HUDEP-2 (cell line): ENCODE results near the gene C15orf39.
"Not testable (repeated sequence)": the region's sequence is repeated elsewhere in the genome, so short reads cannot be mapped to it uniquely, and the experiment has no call there.

Experiments
- DNase-seq, 76 experiments: peaks; one replicate each; lab custom pipeline; 2025; ENCODE audit not compliant: unreplicated experiment in 76 of 76; lab: John Stamatoyannopoulos, UW

The C15orf39 gene

DNA sequence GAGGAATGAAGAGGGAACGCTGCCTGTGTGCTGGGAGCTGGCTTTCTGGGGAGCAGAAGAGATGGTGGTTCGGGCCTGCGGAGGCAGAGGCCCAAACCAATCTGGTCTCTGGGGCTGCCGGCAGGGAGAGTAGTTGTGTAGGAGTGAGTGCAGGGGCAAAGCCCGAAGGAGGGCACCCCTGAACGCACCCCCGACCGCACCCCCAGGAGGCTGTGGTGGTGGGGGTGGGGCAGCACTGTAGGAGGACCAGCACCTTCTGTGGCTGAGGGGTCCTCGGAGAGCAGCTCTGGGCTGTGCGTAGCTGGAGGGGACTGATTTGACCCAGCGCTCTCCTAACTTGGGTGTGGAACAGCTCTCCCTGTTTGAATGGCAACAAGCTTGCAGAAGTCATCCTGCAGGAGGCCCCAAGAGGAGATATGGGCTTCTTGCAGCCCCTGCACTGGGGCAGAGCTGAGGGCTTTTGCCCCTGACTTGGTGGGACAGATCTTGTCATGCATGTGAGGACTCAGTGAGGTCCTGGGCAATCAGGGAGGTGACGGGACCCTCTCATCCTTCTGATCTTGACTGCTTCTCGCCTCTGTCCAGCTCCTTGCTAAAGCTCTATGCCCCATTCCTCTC, 26.1 kb downstream of the C15orf39 start:
- no peak for DNase-seq

DNA sequence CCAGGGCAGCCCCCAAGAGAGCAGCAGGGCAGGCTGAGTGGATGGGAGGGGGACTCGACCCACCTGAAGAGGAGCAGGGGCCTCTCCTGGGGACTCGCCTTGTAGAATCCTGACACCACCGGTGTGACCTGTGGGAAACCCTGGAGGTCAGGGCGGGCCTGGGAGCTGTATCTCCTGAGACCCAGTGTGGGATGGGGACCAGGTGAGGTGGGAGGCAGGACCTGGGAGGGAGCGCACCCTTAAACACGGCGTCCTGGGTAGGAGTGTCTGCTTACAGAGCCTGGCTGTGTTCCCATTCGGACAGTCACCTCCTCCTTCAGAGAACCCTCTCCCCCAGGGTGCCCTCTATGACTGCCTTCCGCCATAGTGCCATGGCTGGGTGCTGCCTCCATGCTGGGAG, 27.1 kb downstream of the C15orf39 start:
- no peak for DNase-seq

DNA sequence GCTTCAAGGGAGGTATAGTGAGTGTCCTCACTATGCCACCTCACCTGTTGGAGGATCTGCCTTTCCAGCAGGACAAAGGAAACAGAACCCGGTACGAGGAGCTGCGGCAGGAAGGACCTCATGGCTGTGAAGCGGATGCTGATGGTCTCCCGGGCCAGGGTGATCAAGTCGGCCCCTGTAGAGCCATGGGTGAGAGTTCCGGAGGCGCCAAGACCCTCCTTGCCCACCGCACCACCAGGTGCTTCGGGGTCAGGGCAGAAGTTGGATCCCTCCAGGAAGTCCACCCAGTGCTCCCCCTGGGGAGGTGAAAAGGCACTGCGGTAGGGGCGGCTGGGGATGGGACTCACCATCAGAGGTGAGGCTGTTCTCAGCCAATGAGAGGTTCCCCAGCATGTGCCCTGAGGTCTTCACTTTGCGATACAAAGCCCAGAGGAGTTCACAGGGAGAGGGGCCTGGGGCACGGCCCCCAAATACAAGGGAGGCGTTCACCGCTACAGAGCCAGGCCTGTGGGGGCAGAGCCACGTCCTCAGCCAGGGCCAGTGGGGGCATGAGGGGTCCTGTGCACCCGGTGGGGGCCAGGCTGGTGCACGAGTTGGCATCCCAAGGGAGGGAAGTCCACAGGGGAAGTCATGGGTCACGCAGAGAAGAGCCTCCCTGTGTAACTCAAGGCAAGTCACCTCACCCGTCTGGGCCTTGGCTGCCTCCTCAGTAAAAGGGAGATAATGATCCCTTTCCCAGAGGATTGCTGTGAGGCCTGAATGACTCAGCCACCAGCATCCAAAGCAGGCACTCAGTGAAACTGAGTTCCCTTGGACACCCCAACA, 27.7 kb downstream of the C15orf39 start:
- DNase-seq = no peak

DNA sequence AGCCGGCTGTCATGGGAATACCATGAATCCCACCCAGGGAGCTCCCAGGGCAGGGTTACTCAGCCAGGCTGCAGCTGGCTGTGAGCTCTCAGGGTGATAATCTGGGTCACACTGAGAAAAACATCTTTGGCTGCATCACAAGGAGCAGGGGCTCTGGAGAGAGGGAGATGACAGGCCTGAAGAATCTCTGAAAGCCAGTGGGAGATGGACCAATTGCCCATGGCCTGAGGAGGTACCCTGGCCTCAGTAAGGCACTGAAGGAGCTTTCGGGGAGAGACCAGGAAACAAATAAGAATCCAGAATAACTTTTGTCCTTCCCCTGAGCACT, 28.3 kb downstream of the C15orf39 start:
- no peak for DNase-seq

DNA sequence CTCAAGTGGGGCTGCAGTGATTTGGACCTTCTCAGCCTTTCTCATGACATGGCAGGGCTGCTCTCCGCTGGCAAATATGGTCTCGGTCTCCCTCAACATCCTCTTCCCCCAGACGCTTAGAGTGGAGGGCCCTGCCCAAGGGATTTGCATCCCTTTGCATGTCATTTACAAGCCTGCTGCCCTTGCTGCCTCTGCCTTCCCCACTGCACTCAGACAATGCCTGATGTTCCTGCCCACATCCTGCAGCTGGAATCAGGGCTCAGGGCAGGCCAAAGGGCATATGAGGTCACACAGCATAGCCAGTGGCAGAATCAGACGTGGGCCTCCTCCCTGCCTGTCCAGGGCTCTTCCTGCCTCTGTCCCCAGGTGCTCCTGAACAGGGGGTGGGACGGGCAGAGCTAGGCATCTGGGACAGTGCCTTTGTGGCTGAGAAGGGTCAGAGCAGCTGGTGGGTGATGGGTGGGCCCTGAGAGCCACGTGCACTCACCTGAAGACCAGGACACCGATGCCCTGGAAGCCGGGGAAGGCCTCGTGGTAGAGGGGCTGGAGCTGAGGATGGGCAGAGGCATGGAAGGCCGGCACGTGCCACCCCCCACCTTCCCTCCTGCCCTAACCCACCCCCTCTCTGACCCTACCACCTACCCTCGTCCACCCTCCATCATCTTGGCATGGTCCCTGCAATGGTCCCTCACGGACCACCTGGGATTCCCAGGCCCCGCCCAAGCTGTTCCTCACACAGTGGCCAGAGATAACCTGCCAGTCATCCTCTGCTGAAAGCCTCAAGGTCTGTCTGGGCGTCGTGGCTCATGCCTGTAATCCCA, 29.1 kb downstream of the C15orf39 start:
- no peak for DNase-seq

DNA sequence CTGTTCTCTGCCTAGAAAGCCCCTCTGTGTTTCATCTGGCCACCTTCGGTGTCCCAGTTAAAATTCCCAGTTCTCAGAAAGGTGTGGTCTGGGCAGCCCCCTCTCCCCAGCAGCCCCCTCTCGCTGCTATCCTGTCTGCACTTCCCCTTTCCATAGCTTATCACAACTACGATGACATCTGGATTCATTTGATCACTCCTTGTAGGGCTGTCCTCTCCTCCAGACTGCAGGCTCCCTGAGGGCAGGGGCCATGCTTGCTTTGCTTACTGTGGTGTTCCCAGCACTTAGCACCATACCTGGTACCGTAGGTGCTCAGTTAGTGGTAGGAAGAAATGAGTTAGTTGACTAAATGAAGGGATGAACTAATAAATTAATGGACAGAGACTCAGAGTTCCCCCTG, 30.2 kb downstream of the C15orf39 start:
- DNase-seq = no peak

DNA sequence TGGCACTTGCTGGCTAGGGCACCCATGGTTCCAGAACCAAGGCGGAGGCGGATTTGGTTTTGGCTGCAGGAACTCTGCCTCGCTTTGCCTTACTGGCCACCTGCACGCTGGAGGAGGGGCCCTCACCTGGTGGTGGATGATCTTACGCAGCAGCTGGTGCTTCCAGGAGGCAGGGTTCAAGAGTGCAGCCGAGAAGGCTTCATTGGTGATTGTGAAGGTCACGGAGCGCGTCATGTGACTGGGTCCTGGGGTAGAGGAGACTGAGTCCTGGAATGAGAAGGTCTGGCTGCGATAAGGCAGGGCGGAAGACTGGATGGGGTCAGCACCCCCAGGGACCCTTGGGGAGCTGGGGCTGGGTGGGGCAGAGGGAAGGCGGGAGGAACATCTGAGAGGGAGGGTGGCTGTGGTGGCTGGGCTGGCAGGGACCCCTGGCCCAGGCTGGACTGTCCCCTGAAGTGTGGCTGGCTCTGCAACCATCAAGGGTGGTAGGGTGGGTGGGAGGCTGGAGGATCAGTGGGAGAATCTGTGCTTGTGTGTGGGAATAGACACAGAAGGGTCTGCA, 30.7 kb downstream of the C15orf39 start:
- DNase-seq = no peak

DNA sequence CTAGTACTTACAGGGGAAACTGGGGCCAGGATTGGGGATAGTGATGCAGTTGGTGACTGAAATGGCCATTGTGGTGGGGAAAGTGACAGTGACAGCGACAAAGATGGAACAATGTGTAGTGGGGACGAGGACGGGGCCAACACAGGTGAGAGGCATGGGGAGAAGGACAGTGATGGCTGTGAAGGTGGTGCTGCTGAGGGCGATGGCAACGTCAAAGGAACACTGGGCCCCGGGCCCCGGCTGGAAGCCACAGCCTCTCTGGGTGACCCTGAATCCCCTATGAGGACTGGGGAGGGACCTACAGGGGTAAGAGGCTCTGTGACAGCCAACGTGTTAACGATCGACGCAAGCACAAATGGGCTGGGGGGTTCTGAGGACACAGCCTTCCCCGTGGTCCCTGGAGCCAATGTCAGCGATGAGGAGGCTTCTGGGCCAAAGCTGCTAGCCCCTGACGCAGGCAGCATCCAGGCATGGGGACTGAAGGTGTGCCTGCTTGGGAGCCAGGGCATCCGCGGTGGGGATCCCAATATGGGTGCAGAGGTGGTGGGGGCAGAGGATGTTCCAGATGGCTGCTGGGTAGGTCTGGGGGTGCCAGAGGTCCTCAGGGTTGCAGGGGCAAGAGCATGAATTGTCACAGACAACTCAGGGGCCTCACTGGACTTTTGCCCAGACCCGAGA, 31.3 kb downstream of the C15orf39 start:
- no peak for DNase-seq

DNA sequence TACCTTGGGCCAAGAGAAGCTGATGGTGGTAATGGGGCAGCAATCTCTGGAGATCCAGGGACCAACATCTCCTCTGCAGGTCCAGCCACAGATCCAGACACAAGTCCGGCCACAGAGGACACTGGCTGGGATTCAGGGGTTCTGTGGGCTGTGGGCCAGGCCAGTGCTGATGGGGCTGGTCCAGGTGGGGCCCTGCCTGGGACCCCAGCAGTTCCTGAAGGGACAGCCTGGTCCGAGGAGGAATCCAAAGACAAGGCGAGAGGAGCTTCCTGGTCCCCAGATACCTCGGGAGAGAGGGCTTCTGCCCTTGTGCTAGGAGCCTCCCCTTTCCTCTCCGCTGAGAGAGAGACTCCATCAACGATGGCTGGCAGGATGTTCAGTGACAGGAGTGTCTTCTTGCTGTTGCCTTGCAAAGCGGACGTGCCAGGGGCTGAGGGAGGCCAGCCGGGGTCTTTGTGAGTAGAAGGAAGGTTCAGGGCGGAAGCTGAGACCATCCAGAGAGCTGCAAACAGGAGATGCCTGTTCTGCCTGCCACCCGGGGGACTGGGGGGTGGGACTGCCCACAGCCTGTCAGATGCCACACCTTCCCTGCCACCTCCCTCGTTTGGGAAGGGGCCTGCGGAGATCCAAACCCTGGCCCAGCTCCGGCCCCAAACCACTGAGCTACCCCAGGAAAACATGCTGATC, 32.0 kb downstream of the C15orf39 start:
- DNase-seq = no peak

DNA sequence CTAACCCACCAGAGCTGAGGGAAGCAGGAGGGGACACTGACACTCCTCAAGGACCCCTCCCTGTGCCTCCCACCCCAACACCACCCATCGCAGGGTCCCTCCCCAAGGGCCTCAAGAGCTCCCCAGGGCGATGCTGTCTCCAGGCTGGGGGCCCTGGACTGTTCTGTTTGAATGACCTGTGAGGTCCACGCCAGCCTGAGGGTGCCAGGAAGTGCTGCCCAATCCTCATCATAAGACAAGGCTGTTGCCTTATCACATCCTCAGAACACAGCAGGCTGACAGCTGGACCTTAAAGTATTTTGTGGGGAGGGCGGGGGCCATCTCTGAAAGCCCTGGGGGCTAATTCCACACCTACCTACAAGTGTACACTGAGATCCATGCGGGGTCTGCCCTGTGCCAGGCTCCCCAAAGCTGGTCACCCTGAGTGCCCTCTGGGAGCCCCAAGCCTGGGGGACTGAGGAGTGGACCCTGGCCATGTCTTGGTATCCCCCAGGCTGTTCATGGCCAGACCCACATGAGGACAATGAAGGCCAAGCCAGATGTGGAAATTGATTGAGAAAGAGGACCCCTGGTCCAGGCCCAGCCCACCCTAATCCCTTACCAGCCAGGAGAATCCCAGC, 32.6 kb downstream of the C15orf39 start:
- DNase-seq = no peak

DNA sequence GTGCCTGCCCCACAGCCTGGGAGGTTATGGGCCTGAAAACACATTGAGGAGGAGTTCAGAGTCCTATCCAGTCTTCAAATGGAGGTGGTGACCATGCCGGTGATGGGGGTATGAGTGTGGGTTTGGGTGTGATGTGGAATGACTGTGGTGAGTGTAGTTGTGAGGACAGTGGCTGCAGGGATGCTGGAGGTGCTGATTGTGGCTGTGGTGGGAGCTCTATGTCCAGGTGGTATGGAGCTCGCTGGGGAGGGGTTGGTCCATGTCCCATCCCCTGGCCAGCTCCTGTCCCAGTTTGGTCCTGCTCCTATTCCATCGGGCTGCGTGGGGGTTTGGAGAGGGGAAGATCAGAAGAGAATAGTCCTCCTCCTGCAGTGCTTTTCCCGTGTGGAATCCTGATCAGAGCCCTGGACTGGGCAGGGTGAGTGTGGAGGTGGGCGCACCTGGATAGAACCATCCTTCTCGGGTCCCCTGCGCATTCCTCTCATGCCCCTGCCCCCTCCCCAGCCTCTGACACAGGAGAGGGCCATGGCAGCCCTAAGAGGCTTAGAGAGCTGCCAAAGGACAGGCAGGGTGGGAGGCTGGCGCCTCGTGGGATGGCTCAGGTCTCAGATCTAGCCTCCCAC, 33.5 kb downstream of the C15orf39 start:
- no peak for DNase-seq

DNA sequence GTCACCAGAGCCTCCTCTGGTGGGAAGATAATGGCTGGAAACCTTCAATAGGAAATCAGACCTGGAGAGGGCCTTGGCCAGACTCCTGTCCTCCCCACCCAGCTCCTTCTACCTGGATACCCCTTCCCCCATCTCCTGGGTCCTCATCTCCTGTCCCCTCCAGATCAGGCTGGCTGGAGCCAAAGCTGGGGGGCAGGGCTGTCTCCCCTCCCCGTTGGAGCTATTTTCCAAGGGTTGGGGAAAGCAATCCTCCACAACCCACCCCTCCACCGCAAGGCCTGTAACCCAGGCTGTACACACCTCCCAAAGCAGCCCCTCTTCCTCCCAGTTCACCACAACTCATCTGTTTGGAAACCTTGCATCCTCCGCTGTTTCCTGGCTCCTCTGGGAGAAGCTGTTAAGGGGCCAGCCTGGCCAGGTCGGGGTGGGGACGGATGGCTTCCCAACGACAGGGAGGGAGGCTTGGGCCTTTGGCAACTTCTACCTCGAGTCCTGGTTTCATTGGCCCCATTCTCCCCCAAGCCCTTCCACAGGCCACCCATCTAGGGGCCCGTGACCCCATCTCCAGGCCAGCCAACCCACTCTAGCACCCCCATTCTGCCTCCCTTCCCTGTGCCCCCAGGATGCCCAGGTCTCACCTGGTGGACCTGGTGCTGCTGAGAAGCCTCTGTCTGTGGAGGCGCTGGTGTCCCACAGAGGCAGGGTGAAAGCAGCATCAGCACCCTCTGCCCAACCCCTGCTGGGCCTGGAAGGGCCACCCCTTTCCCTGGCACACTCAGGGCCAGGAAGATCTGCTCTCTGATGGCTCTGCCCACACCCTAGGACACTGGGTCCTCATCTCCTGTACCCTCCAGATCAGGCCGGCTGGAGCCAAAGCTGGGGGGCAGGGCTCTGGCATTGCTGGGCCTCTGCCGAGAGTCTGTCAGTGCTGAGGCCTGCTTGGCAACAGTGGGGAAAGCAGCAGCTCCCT, 34.4 kb downstream of the C15orf39 start:
- DNase-seq = no peak

DNA sequence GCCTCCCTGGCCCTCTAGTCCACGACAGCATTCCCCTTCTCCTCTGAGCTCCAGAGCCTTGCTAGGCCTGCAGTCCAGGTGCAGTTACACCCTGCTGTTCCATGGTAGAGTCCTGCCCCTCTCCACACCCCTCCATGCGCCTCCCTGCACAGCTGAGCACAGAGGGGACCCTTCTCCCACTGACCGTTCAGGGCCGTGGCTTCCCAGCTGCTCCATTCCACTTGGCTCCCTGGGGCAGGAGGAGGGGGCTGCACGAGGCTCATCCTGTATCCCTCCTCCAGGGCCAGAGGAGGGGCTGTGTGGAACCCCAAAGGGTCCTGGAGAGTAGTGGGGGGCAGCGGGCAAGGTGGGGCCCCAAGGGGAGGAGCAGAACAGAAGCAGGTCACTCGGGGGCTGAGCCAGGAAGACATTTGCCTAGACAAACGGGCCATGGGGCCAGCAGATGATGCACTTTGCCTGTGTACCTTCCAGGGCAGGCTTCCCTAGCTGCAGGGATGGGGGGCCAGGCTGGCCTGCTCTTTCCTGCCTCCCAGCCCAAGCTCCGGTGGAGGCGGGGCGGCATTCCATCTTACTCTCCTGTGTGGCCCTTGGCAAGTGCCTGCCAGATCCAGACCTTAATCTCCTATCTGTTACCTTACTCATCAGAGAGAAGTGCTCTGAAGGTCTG, 35.8 kb downstream of the C15orf39 start:
- DNase-seq = no peak

DNA sequence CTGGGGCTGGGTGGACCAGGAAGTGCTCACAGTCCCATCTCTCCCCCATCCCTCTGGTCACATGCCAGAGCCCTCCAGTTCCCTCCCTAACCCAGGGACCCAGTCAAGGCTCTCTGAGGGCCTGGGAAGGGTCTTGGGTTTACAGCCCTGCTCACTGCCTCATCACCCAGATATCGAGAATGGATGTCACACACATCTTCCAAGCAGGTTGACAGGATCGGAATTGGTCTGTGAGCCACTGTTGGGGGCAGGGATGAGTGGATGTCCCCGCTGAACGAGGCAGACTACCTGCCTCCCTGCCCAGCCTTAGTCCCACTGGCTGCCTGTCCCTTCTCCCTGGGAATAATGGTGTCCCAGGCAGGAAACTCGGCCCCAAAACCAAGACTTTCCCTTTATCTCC, 36.5 kb downstream of the C15orf39 start:
- no peak for DNase-seq

DNA sequence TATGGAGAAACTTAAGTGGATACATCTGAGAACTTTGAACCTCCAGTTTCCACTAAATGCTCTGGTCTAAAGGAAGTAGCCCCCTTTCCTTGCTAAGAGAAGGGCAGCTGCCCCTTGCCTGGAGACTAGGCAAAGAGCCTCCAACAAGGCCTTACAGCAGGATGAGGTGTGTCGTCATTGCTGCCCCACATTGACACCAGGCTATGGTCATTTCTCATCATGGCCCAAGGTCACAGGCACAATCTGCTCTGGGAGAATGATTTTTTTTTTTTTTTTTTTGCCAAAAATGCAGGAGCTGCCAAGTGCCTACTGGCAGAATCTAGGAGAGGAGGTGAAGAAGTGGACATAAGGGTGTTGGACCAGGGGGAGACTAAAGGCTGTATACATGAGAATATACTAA, 44.1 kb downstream of the C15orf39 start:
- not testable (repeated sequence) for DNase-seq

DNA sequence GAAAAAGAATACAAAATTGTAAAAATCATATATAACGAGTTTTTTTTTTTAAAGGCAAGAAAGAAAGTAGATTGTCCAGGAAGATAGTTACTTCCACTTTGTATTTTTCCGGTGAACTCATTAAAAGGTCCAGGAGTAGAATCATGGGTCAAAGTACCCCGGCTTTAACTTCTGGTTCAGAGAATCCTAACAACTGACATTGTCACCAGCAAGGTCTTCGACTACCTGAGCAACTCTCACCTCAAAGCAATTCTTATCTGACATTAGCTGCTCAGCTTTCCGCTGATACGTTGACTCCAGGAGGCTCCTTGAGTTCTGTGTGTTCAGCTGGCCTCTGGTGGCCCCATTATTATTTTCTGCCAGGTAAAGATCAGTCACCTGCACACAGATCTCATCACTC, 47.3 kb downstream of the C15orf39 start:
- DNase-seq = not testable (repeated sequence)

DNA sequence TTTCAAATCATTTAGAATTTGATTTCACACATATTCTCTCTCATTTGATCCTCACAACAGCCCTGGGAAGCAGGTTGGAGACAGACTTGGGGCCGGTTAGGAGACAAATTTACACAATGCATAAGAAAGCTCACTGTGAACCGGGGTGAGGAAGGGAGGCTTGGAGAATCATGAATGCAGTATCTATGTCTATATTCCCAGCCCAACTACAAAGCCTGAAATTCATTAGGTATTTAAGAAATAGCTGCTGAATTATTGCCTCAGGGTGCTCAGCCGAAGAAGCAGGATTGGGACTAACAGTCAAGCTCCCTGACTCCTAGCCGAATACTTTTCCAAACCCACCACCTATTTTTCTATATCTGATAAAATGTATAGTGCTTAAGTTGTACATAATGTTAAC, 48.0 kb downstream of the C15orf39 start:
- no peak for DNase-seq

DNA sequence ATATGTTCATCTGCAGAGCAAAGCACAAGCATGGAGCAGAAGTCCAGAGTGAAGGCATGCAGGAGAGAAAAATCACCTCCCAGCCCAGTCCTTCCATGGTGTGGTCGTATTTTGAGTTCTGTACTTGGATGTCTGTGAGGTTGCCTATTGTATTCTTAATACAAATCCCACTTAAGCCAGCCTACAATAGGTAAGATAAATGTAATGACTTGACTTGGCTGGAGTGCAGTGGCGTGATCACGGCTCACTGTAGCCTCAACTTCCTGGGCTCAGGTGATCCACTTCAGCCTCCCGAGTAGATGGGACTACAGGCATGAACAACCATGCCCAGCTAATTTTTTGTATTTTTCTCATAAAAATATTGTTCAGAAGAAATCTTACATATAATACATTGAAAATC, 49.7 kb downstream of the C15orf39 start:
- not testable (repeated sequence) for DNase-seq
